K562 (cell line): ENCODE measurements around the gene SELENOW. TPM values are rescaled to one million over a fixed set of nuclear protein-coding genes. Genes with fewer than 3 reads are reported as not detected.

Experiments used
- ARNT ChIP-seq, 2 experiments: fragments of 450-650 bp; IDR thresholded peaks; 2 replicates each; pipeline ENCODE4 v1.6.1; 2016; ENCODE audit warnings: mild to moderate bottlenecking in 1 of 2
- BACH1 ChIP-seq: fragments of 200-800 bp; sonication (Bioruptor generic); IDR thresholded peaks from 2 replicates; pipeline ENCODE4 v1.6.1; 2016; ENCODE audit warnings: missing genetic modification characterization, missing compliant biosample characterization
- CBFB ChIP-seq: sonication (generic); formaldehyde crosslinking; IDR thresholded peaks from 2 replicates; pipeline ENCODE4 v1.4.0; 2020; ENCODE audit warnings: mild to moderate bottlenecking, missing genetic modification reagents
- CBX3 ChIP-seq, 2 experiments: IDR thresholded peaks; 1 replicate in 1 of 2; 2 replicates in 1 of 2; pipeline ENCODE4 v1.6.1; 2012; ENCODE audit warnings: inconsistent platforms in 2 of 2, low read length in 2 of 2, borderline replicate concordance in 1 of 2, control low read depth in 1 of 2
- CBX8 ChIP-seq: fragments of 200-600 bp; sonication (generic); IDR thresholded peaks from 2 replicates; pipeline ENCODE4 v1.6.1; 2012; ENCODE audit warnings: borderline replicate concordance, mixed run types, low read depth, mild to moderate bottlenecking, moderate library complexity, mixed read lengths, low read length, control low read depth, inconsistent platforms; ENCODE audit not compliant: poor library complexity, severe bottlenecking; ENCODE audit errors: extremely low read depth
- CREBBP ChIP-seq: IDR thresholded peaks from one replicate; pipeline ENCODE4 v1.6.1; 2012; ENCODE audit warnings: low read depth, mild to moderate bottlenecking, control low read depth, inconsistent platforms, low read length
- FOXJ2 ChIP-seq: fragments of 200-800 bp; sonication (Bioruptor generic); IDR thresholded peaks from 2 replicates; pipeline ENCODE4 v1.6.1; 2016; ENCODE audit warnings: missing genetic modification characterization, missing compliant biosample characterization
- GATA2 ChIP-seq: sonication (generic); formaldehyde crosslinking; IDR thresholded peaks from 2 replicates; pipeline ENCODE4 v1.4.0; 2020; ENCODE audit warnings: mild to moderate bottlenecking, missing genetic modification reagents
- GTF2A2 ChIP-seq: IDR thresholded peaks from 2 replicates; pipeline ENCODE4 v1.6.1; 2016; ENCODE audit warnings: mild to moderate bottlenecking, missing genetic modification characterization, missing compliant biosample characterization
- HNRNPK ChIP-seq: fragments of 200-400 bp; formaldehyde crosslinking; IDR thresholded peaks from one replicate; pipeline ENCODE4 v1.6.1; 2018; ENCODE audit warnings: mild to moderate bottlenecking, low read depth, low read length; ENCODE audit not compliant: poor library complexity, severe bottlenecking
- JUNB ChIP-seq: fragments of 450-650 bp; formaldehyde crosslinking; conservative IDR thresholded peaks from 2 replicates; pipeline ENCODE4 v1.4.0; 2020; ENCODE audit warnings: mild to moderate bottlenecking
- MYBL2 ChIP-seq, 2 experiments: fragments of 450-650 bp in 1 of 2; sonication (generic) in 1 of 2; formaldehyde crosslinking in 1 of 2; IDR thresholded peaks; 2 replicates each; pipeline versions ENCODE4 v1.6.1 to v1.8.1; 2017 to 2022; ENCODE audit warnings: borderline replicate concordance in 1 of 2, inconsistent platforms in 1 of 2, low read depth in 1 of 2, mild to moderate bottlenecking in 1 of 2, missing genetic modification reagents in 1 of 2, moderate library complexity in 1 of 2
- NFE2 ChIP-seq: IDR thresholded peaks from 2 replicates; pipeline ENCODE4 v1.6.1; 2014; ENCODE audit warnings: antibody characterized with exemption, low read depth
- PRPF4 ChIP-seq: fragments of 200-400 bp; formaldehyde crosslinking; IDR thresholded peaks from one replicate; pipeline ENCODE4 v1.6.1; 2017; ENCODE audit warnings: low read length, low read depth, mild to moderate bottlenecking; ENCODE audit not compliant: insufficient read depth, poor library complexity, severe bottlenecking
- PYGO2 ChIP-seq: fragments of 450-650 bp; IDR thresholded peaks from 2 replicates; pipeline ENCODE4 v1.6.1; 2016; ENCODE audit warnings: mild to moderate bottlenecking, missing genetic modification characterization, moderate library complexity, missing compliant biosample characterization
- SMAD4 ChIP-seq: fragments of 250-450 bp; sonication (Bioruptor Pico); conservative IDR thresholded peaks from 2 replicates; pipeline ENCODE4 v1.8.0; 2021; ENCODE audit warnings: inconsistent platforms, mild to moderate bottlenecking, moderate library complexity
- SPI1 ChIP-seq: IDR thresholded peaks from 2 replicates; pipeline ENCODE4 v1.6.1; 2011; ENCODE audit warnings: low read depth, low read length, control low read depth, borderline replicate concordance
- TBL1XR1 ChIP-seq, 2 experiments: IDR thresholded peaks; 2 replicates each; pipeline ENCODE4 v1.6.1; 2012; ENCODE audit warnings: improper control_type of control experiment in 2 of 2, low read length in 2 of 2, mild to moderate bottlenecking in 1 of 2
- ZNF165 ChIP-seq: fragments of 250-450 bp; sonication (Bioruptor Pico); IDR thresholded peaks from 2 replicates; pipeline ENCODE4 v1.4.0; 2020; ENCODE audit warnings: borderline replicate concordance
- ZNF282 ChIP-seq: sonication (generic); formaldehyde crosslinking; IDR thresholded peaks from 2 replicates; pipeline ENCODE4 v1.8.1; 2023; ENCODE audit warnings: missing genetic modification reagents
- ZNF436 ChIP-seq: fragments of 250-450, 450-650 bp; sonication (Bioruptor Pico); formaldehyde crosslinking; IDR thresholded peaks from 2 replicates; pipeline ENCODE4 v1.7.0; 2020; ENCODE audit warnings: mild to moderate bottlenecking
- ZNF507 ChIP-seq: conservative IDR thresholded peaks from 2 replicates; pipeline ENCODE4 v1.6.1; 2017; ENCODE audit warnings: missing genetic modification characterization, missing compliant biosample characterization
- polyA plus RNA-seq, 8 experiments: library from polyadenylated mRNA; depleted of rRNA in 4 of 8; stranded (reverse) in 5 of 8; unstranded in 3 of 8; fragments of >200 nt; fragmentation: Nextera tagmentation in 2 of 8; fragmentation: Illumina TruSeq in 1 of 8; extraction: Ambion mirVana in 2 of 8; extraction: Trizol in 1 of 8; gene quantifications; 2 replicates each; pipeline versions ENCODE4 v1.2.1 to v1.2.3, GENCODE V29; 2011 to 2014; ENCODE audit warnings: inconsistent platforms in 1 of 8, missing spikeins in 1 of 8
- total RNA-seq, 7 experiments: library from RNA; depleted of rRNA in 6 of 7; stranded (reverse); fragments of >200 nt in 6 of 7; fragmentation: Illumina TruSeq in 2 of 7; extraction: Trizol in 2 of 7; gene quantifications; 2 replicates each; pipeline versions ENCODE4 v1.2.1 to v1.2.3, GENCODE V29; 2011 to 2021; ENCODE audit warnings: low replicate concordance in 1 of 7
- TF ChIP-seq, protein P1 (sequence below): sonication (generic); formaldehyde crosslinking; IDR thresholded peaks from 2 replicates; pipeline ENCODE4 v1.8.1; 2023; ENCODE audit warnings: mild to moderate bottlenecking, missing genetic modification reagents
- TF ChIP-seq, protein P2 (sequence below): fragments of 450-650 bp; IDR thresholded peaks from 2 replicates; pipeline ENCODE4 v1.7.1; 2018; ENCODE audit warnings: mild to moderate bottlenecking, low read depth; ENCODE audit not compliant: partially characterized antibody

Gene SELENOW
- total and polyA plus RNA-seq, 9 of the 15 experiments (the other 6 are each of a cell fraction or from before 2014, with no cell fraction given), result 91.9 to 279 (median 156) TPM

DNA sequence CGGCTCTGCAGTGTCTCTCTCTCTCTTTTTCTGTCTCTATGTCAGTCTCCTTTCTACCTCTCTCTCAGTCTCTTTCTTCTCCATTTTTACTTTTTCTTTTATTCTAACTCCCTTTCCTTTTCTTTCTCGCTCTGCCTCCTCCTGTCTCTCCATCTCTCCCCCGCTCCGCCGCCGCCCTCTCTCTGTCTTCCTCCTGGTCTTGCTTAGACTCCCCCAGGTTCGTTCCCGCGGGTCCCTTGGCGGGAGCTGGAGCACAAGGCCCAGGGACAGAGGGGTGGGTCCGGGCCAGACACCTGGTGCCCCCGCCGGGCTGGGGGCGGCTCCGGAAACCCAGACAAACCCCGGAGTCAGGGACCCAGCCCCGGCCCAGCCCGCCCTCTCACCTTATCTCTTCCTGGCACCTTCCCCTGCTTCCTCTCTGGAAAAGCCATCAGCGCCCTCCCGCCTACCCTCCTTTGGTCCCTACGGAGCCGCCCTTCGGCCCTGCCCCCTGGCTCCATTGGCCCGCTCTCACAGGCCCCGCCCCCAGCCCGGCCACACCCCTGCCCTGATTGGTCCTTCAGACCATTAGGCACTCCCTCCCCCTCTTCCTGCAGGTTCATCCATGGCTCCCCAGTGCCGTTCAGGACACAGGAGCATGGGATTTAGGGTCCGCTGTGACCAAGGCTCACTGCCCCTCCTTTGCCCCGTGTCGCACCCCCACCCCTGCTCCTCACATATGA, 48.5 kb upstream of the SELENOW start (continued):
- no peak for TF ChIP-seq CREBBP
- no peak for TF ChIP-seq CBX8
- TF ChIP-seq GTF2A2, result no peak
- TF ChIP-seq MYBL2 (IDR thresholded peaks at IDR 0.05; ENCODE audit: low read depth), result no peak
- no peak for TF ChIP-seq MYBL2 (CRISPR knock-in tag; IDR thresholded peaks at IDR 0.05; ENCODE audit: borderline replicate concordance)
- peak; percentile 52; the same call in 1 of the 2 replicates for TF ChIP-seq GATA2 (CRISPR knock-in tag)
- 0 out of 2 replicates have a peak, but pooled peaks have one; percentile 12 for TF ChIP-seq NFE2
- TF ChIP-seq PRPF4, result no peak
- no peak for TF ChIP-seq CBFB
- TF ChIP-seq HNRNPK, result no peak
- TF ChIP-seq ZNF165 (CRISPR knock-in tag), result no peak
- no peak for TF ChIP-seq BACH1 (tag)
- no peak for TF ChIP-seq ZNF507 (tag)
- TF ChIP-seq CBX3 (IDR thresholded peaks at IDR 0.05; ENCODE audit: borderline replicate concordance in 1 of 2, low read length in 2 of 2), result 0 out of 3 replicates have a peak, but pooled peaks of 1 of the 2 experiments have one; percentile 32
- TF ChIP-seq, protein P1, sequence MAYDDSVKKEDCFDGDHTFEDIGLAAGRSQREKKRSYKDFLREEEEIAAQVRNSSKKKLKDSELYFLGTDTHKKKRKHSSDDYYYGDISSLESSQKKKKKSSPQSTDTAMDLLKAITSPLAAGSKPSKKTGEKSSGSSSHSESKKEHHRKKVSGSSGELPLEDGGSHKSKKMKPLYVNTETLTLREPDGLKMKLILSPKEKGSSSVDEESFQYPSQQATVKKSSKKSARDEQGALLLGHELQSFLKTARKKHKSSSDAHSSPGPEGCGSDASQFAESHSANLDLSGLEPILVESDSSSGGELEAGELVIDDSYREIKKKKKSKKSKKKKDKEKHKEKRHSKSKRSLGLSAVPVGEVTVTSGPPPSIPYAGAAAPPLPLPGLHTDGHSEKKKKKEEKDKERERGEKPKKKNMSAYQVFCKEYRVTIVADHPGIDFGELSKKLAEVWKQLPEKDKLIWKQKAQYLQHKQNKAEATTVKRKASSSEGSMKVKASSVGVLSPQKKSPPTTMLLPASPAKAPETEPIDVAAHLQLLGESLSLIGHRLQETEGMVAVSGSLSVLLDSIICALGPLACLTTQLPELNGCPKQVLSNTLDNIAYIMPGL (CRISPR knock-in tag), result no peak
- no peak for TF ChIP-seq ZNF436 (CRISPR knock-in tag)
- no peak for TF ChIP-seq TBL1XR1 (IDR thresholded peaks at IDR 0.05; ENCODE audit: low read length in 2 of 2)
- peak in 1 of 2 experiments; percentile 25; a peak in 1 of 4 replicates for TF ChIP-seq ARNT (IDR thresholded peaks at IDR 0.05)
- no peak for TF ChIP-seq FOXJ2 (tag)
- TF ChIP-seq, protein P2, sequence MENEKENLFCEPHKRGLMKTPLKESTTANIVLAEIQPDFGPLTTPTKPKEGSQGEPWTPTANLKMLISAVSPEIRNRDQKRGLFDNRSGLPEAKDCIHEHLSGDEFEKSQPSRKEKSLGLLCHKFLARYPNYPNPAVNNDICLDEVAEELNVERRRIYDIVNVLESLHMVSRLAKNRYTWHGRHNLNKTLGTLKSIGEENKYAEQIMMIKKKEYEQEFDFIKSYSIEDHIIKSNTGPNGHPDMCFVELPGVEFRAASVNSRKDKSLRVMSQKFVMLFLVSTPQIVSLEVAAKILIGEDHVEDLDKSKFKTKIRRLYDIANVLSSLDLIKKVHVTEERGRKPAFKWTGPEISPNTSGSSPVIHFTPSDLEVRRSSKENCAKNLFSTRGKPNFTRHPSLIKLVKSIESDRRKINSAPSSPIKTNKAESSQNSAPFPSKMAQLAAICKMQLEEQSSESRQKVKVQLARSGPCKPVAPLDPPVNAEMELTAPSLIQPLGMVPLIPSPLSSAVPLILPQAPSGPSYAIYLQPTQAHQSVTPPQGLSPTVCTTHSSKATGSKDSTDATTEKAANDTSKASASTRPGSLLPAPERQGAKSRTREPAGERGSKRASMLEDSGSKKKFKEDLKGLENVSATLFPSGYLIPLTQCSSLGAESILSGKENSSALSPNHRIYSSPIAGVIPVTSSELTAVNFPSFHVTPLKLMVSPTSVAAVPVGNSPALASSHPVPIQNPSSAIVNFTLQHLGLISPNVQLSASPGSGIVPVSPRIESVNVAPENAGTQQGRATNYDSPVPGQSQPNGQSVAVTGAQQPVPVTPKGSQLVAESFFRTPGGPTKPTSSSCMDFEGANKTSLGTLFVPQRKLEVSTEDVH, result peak; percentile 85
- TF ChIP-seq SMAD4, result peak; percentile 88; the same call in 1 of the 2 replicates
- no peak for TF ChIP-seq JUNB
- no peak for TF ChIP-seq ZNF282 (CRISPR knock-in tag)
- no peak for TF ChIP-seq PYGO2
- TF ChIP-seq SPI1, result peak; percentile 69; the same call in 1 of the 2 replicates
